ENCODE results near the gene BAIAP2. TPM values are rescaled to one million over a fixed set of nuclear protein-coding genes. Genes with fewer than 3 reads are reported as not detected.
A peak's percentile ranks its signal among the peaks of the same experiment; 100 is the strongest.

The BAIAP2 gene
- total RNA-seq, 1 donor from 2014 or later: 139 TPM

DNA sequence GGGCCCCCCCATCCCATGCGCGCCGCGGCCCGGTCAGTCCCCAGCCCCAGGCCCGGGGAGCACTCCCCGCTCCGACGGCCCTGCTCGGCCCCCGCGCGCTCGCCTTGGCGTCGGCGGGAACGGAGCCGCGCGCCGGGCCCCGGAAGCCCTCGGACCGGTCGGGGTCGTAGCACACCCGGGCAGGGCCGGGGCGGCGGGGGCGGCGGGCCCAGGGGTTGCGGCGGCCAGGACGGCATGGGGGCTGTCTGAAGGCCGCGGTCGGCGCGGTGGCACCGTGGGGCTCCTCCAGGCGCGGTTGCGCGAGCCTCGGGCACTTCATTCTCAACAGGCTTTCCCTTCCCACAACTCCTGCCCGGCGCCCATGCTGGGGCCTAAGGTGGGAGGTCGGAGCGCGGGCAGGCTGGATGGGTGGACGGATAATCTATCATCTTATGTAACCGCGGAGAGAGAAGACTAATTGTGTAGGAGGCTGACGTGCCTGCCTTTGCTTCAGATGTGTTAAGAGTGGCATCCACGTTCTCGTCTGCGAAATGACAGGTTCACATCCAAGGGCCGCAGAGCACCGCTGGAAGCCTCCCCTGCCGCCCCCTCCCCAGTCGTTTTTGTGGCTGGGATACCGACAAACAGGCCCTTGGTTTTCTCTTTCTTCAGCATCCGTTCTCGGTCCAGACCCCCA is 708 bp downstream of the BAIAP2 start:
- Histone ChIP-seq H3K4me3 (peak overlapping the region; percentile 64), H3K4me1 (peaks cover 61% of the 10 kb centered on the region), H3K36me3 (no peaks in the 10 kb centered on the region), H3K27ac (peak overlapping the region; percentile 44), H3K9me3 (no peaks in the 10 kb centered on the region), H3K27me3 (no peaks in the 10 kb centered on the region)
- no peak for DNase-seq
- ATAC-seq: no peak
- TF ChIP-seq, protein P1, sequence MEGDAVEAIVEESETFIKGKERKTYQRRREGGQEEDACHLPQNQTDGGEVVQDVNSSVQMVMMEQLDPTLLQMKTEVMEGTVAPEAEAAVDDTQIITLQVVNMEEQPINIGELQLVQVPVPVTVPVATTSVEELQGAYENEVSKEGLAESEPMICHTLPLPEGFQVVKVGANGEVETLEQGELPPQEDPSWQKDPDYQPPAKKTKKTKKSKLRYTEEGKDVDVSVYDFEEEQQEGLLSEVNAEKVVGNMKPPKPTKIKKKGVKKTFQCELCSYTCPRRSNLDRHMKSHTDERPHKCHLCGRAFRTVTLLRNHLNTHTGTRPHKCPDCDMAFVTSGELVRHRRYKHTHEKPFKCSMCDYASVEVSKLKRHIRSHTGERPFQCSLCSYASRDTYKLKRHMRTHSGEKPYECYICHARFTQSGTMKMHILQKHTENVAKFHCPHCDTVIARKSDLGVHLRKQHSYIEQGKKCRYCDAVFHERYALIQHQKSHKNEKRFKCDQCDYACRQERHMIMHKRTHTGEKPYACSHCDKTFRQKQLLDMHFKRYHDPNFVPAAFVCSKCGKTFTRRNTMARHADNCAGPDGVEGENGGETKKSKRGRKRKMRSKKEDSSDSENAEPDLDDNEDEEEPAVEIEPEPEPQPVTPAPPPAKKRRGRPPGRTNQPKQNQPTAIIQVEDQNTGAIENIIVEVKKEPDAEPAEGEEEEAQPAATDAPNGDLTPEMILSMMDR (IDR thresholded peaks at IDR 0.05): no peak
- intact Hi-C loops (cut with DNase I): no loop called here

- peaks cover 66% of the 10 kb centered on the region for H3K4me1 ChIP-seq
- ATAC-seq (no peak), DNase-seq (no peak)
- intact Hi-C loops (cut with DNase I): no loop called here
- no peaks in the 10 kb centered on the region for H3K9me3 ChIP-seq
- no peaks in the 10 kb centered on the region for H3K36me3 ChIP-seq
- TF ChIP-seq, protein P1 (IDR thresholded peaks at IDR 0.05): no peak
- H3K27me3 ChIP-seq: no peaks in the 10 kb centered on the region
- peak overlapping the region; percentile 44 for H3K27ac ChIP-seq
- peak overlapping the region; percentile 64 for H3K4me3 ChIP-seq
Measured at GRCh38 chr17:81036197-81036941, 1.4 kb downstream of the BAIAP2 start.

- peaks cover 60% of the 10 kb centered on the region for H3K4me1 ChIP-seq
- ATAC-seq (peak; percentile 61), DNase-seq (peak; percentile 89)
- TF ChIP-seq, protein P1 (IDR thresholded peaks at IDR 0.05): no peak
- H3K36me3 ChIP-seq: no peaks in the 10 kb centered on the region
- intact Hi-C loops (cut with DNase I): no loop called here
- H3K27me3 ChIP-seq: no peaks in the 10 kb centered on the region
- no peaks in the 10 kb centered on the region for H3K9me3 ChIP-seq
- H3K4me3 ChIP-seq: peak overlapping the region; percentile 64
- H3K27ac ChIP-seq: peak overlapping the region; percentile 44
Measured at GRCh38 chr17:81037026-81037797, 2.3 kb downstream of the BAIAP2 start.

- peak overlapping the region; percentile 64 for H3K4me3 ChIP-seq
- ATAC-seq (no peak), DNase-seq (no peak)
- no peaks in the 10 kb centered on the region for H3K27me3 ChIP-seq
- TF ChIP-seq, protein P1 (IDR thresholded peaks at IDR 0.05): no peak
- no peaks in the 10 kb centered on the region for H3K9me3 ChIP-seq
- intact Hi-C loops (cut with DNase I): no loop called here
- H3K27ac ChIP-seq: peak overlapping the region; percentile 33
- no peaks in the 10 kb centered on the region for H3K36me3 ChIP-seq
- H3K4me1 ChIP-seq: peaks cover 60% of the 10 kb centered on the region
Measured at GRCh38 chr17:81037798-81038733, 3.1 kb downstream of the BAIAP2 start.

- peaks cover 59% of the 10 kb centered on the region for H3K4me1 ChIP-seq
- no peak overlapping the region for H3K4me3 ChIP-seq
- ATAC-seq: no peak
- no peak for DNase-seq
- TF ChIP-seq, protein P1 (IDR thresholded peaks at IDR 0.05): no peak
- intact Hi-C loops (cut with DNase I): no loop called here
- no peaks in the 10 kb centered on the region for H3K9me3 ChIP-seq
- no peaks in the 10 kb centered on the region for H3K27me3 ChIP-seq
- H3K36me3 ChIP-seq: no peaks in the 10 kb centered on the region
- H3K27ac ChIP-seq: no peak overlapping the region
Measured at GRCh38 chr17:81039096-81039495, 4.1 kb downstream of the BAIAP2 start.
